ENCODE results near the gene TNF.

TNF gene

GRCh38 chr6:31545291-31545690, 30.1 kb upstream of the TNF start:
- no peak for DNase-seq

- DNase-seq: peak; percentile 93
Observed at GRCh38 chr6:31546339-31546957, 28.9 kb upstream of the TNF start, which contains the start of gene ATP6V1G2. Gene ATP6V1G2, minus strand, starts transcription at chr6:31546608. Its CDS starts 49 bp downstream, at chr6:31546559.

- DNase-seq: peak; percentile 98
Observed at GRCh38 chr6:31546958-31547726, 28.2 kb upstream of the TNF start, which contains the start of gene NFKBIL1. Gene NFKBIL1, plus strand, starts transcription at chr6:31547608. Its CDS starts 87 bp downstream, at chr6:31547695.

- DNase-seq: no peak
Observed at GRCh38 chr6:31547727-31548543, 27.4 kb upstream of the TNF start.

GRCh38 chr6:31548544-31548873, 26.9 kb upstream of the TNF start:
- DNase-seq: no peak

GRCh38 chr6:31551371-31551770, 24.0 kb upstream of the TNF start:
- peak; percentile 59 for DNase-seq

- no peak for DNase-seq
Observed at GRCh38 chr6:31556307-31556706, 19.1 kb upstream of the TNF start.

GRCh38 chr6:31557443-31558317, 17.7 kb upstream of the TNF start:
- no peak for DNase-seq

- DNase-seq: no peak
Observed at GRCh38 chr6:31558318-31558625, 17.1 kb upstream of the TNF start.

- no peak for DNase-seq
Observed at GRCh38 chr6:31558631-31559500, 16.5 kb upstream of the TNF start.

GRCh38 chr6:31559606-31559957, 15.8 kb upstream of the TNF start:
- no peak for DNase-seq

- DNase-seq: peak; percentile 63
Observed at GRCh38 chr6:31559958-31560696, 15.2 kb upstream of the TNF start.

GRCh38 chr6:31560697-31561058, 14.7 kb upstream of the TNF start:
- DNase-seq: no peak

- DNase-seq: no peak
Observed at GRCh38 chr6:31567531-31568370, 7.6 kb upstream of the TNF start.

- no peak for DNase-seq
Observed at GRCh38 chr6:31568537-31568961, 6.8 kb upstream of the TNF start.

GRCh38 chr6:31569861-31570536, 5.4 kb upstream of the TNF start:
- DNase-seq: no peak

GRCh38 chr6:31572041-31572911, 3.1 kb upstream of the TNF start, which contains the start of gene LTA:
Gene LTA, plus strand, starts transcription at chr6:31572289. Its CDS starts 454 bp downstream, at chr6:31572743.
- no peak for DNase-seq
